SJCRH30 (cell line): ENCODE results near the gene PLA2G1B. TPM values are rescaled to one million over a fixed set of nuclear protein-coding genes. Genes with fewer than 3 reads are reported as not detected.

Source experiments
- DNase-seq, 2 experiments: peaks; one replicate each; pipeline ENCODE4 v3.0.0-alpha.2; 2015 to 2020
- H3K27ac ChIP-seq: fragments of 250-450 bp; sonication (Bioruptor Pico); 2 replicates; pipeline ENCODE4 v1.5.1; 2020; ENCODE audit warnings: mild to moderate bottlenecking, moderate library complexity
- H3K27me3 ChIP-seq: fragments of 250-450 bp; sonication (Bioruptor Pico); 2 replicates; pipeline ENCODE4 v1.5.1; 2020; ENCODE audit warnings: mild to moderate bottlenecking, moderate library complexity
- H3K36me3 ChIP-seq: fragments of 250-450 bp; sonication (Bioruptor Pico); 2 replicates; pipeline ENCODE4 v1.5.1; 2020; ENCODE audit warnings: mild to moderate bottlenecking, moderate library complexity
- H3K4me1 ChIP-seq: fragments of 250-450 bp; sonication (Bioruptor Pico); 2 replicates; pipeline ENCODE4 v1.5.1; 2020; ENCODE audit warnings: mild to moderate bottlenecking, moderate library complexity
- H3K4me3 ChIP-seq: fragments of 250-450 bp; sonication (Bioruptor Pico); 2 replicates; pipeline ENCODE4 v1.5.1; 2020; ENCODE audit warnings: mild to moderate bottlenecking, moderate library complexity
- H3K9me3 ChIP-seq: fragments of 250-450 bp; sonication (Bioruptor Pico); replicated peaks from 2 replicates; pipeline ENCODE4 v1.5.1; 2020; ENCODE audit warnings: mild to moderate bottlenecking, moderate library complexity
- total RNA-seq: library from RNA; depleted of rRNA; stranded (reverse); fragments of >200 nt; shearing (Covaris generic); gene quantifications from 2 replicates; pipeline ENCODE4 v1.2.3, GENCODE V29; 2014

The PLA2G1B gene
- total RNA-seq, 1 experiment from 2014 or later = not detected

DNA sequence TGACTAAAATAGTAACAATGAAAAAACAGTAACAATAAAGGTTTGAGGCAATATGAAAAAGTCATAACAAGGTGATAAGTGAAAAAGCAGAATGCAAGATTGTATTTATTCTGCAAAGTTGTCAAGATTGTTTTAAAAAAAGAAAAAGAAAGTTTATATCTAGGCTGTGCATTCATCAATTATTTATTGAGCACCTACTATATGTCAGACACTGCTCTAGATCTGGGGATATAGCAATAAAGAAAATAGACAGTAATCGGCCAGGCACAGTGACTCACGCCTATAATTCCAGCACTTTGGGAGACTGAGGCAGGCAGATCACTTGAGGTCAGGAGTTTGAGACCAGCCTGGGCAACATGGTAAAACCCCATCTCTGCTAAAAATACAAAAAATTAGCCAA is 3.8 kb downstream of the PLA2G1B start:
- H3K27ac ChIP-seq = no peak overlapping the region
- no peaks in the 10 kb centered on the region for H3K4me1 ChIP-seq
- DNase-seq = no peak
- no peaks in the 10 kb centered on the region for H3K36me3 ChIP-seq
- H3K9me3 ChIP-seq = no peaks in the 10 kb centered on the region
- no peak overlapping the region for H3K4me3 ChIP-seq
- H3K27me3 ChIP-seq = no peaks in the 10 kb centered on the region

DNA sequence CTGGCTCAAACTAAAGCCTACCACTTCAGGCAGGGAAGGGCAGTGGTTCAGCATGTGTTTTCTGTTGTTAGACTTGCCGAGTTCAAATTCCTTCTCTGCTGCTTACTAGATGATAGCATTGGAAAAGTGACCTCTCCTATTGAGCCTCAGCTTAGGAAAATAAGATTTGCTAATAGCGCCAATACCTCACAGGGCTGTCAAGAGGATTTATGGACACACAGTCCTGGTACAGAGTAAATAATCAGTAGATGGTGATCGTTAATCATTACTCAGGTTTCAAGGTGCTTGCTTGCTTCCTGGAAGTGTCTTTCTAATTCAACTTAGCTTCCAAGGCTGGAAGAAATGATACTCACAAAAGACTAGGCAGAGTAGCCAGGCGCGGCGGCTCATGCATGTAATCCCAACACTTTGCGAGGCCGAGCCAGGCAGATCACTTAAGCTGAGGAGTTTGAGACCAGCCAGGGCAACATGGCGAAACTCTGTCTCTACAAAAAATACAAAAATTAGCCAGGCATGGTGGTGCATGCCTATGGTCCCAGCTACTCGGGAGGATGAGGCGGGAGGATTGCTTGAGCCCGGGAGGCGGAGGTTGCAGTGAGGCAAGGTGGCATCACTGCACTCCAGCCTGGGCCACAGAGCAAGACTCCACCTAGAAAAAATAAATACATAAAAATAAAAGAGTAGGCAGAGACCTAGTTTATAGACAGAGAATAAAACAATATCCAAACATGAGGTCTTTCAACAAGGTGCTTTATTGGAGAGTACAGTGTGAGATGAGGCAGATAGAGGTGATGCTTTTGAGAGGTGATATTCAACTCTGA is 6.0 kb downstream of the PLA2G1B start:
- Histone ChIP-seq H3K36me3 (no peaks in the 10 kb centered on the region), H3K27ac (no peak overlapping the region), H3K4me3 (no peak overlapping the region), H3K27me3 (no peaks in the 10 kb centered on the region), H3K9me3 (no peaks in the 10 kb centered on the region), H3K4me1 (0 out of 2 replicates have a peak, but pooled peaks cover 2% of the 10 kb centered on the region)
- DNase-seq = no peak

DNA sequence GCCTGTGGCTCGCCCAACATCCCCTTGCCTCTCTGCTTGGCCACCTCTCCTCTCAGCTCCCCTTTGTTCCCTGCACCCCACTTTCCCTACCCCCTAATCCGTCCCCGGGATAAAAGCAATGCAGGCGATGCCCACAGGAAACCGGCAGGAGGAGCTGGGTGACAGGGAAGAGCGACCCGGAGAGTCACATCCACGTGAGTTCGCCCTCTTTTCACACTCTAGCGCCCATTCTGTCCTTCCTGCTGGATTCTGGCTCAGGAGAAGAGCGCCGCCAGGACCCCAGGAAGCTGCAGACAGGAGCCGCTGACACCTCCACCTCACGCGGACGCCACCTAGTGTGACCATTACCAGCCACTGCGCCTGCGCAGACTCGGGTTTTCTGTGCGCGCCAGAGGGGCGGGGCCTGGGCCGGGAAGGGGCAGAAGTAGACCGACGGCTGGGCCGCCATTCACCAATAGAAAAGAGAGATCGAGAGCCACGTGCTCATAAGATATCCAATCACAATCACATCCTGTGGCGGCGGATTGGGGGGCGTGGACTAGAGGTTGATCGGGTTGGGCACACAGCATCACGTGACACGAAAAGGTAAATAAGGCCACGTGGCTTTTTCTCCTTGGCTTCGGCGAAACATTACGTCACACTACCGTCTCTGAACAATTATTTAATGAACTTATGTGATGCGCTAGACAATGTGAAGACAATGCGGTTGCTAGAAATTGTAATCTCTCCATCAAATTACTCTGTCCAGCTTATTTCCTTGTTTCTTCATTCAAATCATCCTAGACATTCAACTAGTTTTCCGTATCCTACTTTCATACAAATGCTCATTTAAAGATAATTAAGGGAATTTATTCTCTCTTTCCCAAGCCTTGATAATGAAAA is 10.1 kb downstream of the PLA2G1B start:
- peak overlapping the region; percentile 39; the same call in 1 of the 2 replicates for H3K27ac ChIP-seq
- H3K36me3 ChIP-seq = no peaks in the 10 kb centered on the region
- H3K9me3 ChIP-seq = no peaks in the 10 kb centered on the region
- 0 out of 2 replicates have a peak, but pooled peaks cover 3% of the 10 kb centered on the region for H3K4me1 ChIP-seq
- peak; percentile 99 for DNase-seq
- no peaks in the 10 kb centered on the region for H3K27me3 ChIP-seq
- peak overlapping the region; percentile 60 for H3K4me3 ChIP-seq

- Histone ChIP-seq H3K9me3 (no peaks in the 10 kb centered on the region), H3K36me3 (no peaks in the 10 kb centered on the region), H3K4me3 (peak overlapping the region; percentile 60), H3K27ac (peak overlapping the region; percentile 39; the same call in 1 of the 2 replicates), H3K4me1 (0 out of 2 replicates have a peak, but pooled peaks cover 3% of the 10 kb centered on the region), H3K27me3 (no peaks in the 10 kb centered on the region)
- DNase-seq = no peak
Observed at GRCh38 chr12:120316798-120317223, 10.8 kb downstream of the PLA2G1B start.

DNA sequence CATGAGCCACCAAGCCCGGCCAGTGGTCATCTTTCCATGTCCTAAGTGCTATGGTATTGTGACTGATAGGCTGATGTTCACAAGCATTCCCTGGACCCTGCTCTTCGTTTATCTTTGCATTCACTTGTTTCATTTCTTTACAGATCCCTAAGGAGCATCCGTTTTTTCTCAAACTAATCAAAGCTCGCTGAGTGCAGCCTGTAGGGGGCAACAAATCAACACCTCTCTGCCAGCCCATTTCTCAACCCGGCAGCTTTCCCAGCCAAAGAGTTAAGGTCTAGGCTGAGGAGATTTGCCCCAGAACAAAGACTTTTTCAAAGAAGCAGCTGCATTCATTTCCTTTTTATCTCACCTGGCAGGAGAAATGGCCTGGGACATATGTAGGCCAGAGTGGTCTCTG is 13.4 kb downstream of the PLA2G1B start:
- 0 out of 2 replicates have a peak, but pooled peaks cover 3% of the 10 kb centered on the region for H3K4me1 ChIP-seq
- H3K4me3 ChIP-seq = no peak overlapping the region
- no peaks in the 10 kb centered on the region for H3K27me3 ChIP-seq
- no peaks in the 10 kb centered on the region for H3K36me3 ChIP-seq
- peak in 1 of 2 experiments; percentile 17 for DNase-seq
- H3K9me3 ChIP-seq = no peaks in the 10 kb centered on the region
- no peak overlapping the region for H3K27ac ChIP-seq

GRCh38 chr12:120301962-120302815 is 25.4 kb downstream of the PLA2G1B start, which contains the start of gene SIRT4:
SIRT4 (plus strand) TSS chr12:120302321; CDS start chr12:120303562, 1,241 bp downstream.
- peak within 1 kb of the TSS; percentile 75 for H3K4me3 ChIP-seq
- no peaks in the 10 kb centered on the region for H3K9me3 ChIP-seq
- no peaks in the 10 kb centered on the region for H3K27me3 ChIP-seq
- no peaks in the 10 kb centered on the region for H3K36me3 ChIP-seq
- H3K27ac ChIP-seq = peak within 1 kb of the TSS; percentile 99
- H3K4me1 ChIP-seq = no peaks in the 10 kb centered on the region
- DNase-seq = peak; percentile 90 to 97

DNA sequence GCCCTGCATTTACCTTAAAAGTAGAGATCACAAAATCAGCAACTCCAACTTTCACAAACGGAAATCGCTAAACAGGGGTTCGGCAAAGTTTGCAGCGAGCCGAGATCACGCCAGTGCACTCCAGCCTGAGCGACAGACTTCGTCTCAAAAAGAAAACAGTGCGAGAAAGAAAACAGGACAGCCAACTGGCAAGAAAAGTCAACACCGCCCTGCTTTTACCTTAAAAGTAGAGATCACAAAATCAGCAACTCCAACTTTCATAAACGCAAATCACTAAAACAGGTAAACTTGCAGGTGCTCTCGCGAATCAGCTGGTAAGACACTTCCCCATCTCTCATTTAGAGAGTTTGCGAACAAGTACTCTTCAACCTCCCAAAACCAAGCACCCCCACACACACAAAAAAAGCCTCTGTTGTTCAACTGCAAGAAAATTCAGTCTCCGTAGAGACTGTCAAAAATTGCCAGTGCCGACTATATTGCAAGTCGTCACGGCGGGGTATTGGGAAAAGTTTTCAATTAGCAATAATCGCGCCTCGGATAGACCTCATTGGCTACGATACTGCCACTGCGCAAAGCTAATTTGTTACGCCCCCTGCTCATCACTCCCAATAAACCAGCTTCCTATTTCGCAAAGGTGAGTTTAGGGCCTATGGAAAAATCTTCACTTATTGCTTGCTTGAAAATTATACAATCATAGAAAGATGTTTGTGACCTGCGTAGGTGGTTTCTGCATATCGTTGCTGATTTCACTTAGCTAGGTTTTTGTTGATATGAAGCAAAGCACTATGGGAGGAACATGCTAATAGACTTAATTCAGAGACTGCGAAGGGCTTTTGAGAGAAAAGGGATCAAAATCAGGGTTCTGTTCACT is 34.7 kb downstream of the PLA2G1B start, which contains the start of gene RNU4-1:
TSS of gene RNU4-1 (minus strand) at position 577 of the 871 bp plus-strand sequence.
- peaks cover 6% of the 10 kb centered on the region; the same call in 1 of the 2 replicates for H3K4me1 ChIP-seq
- H3K27ac ChIP-seq = peak within 1 kb of the TSS; percentile 100
- H3K27me3 ChIP-seq = peaks cover 3% of the 10 kb centered on the region; the same call in 1 of the 2 replicates
- H3K36me3 ChIP-seq = no peaks in the 10 kb centered on the region
- DNase-seq = peak; percentile 90 to 95
- H3K4me3 ChIP-seq = peak within 1 kb of the TSS; percentile 52
- no peaks in the 10 kb centered on the region for H3K9me3 ChIP-seq

- peak overlapping the region; percentile 52 for H3K4me3 ChIP-seq
- H3K27ac ChIP-seq = peak overlapping the region; percentile 100
- H3K4me1 ChIP-seq = peaks cover 6% of the 10 kb centered on the region; the same call in 1 of the 2 replicates
- peaks cover 3% of the 10 kb centered on the region; the same call in 1 of the 2 replicates for H3K27me3 ChIP-seq
- H3K36me3 ChIP-seq = no peaks in the 10 kb centered on the region
- no peaks in the 10 kb centered on the region for H3K9me3 ChIP-seq
- DNase-seq = no peak
Observed at GRCh38 chr12:120292411-120292660, 35.2 kb downstream of the PLA2G1B start.

DNA sequence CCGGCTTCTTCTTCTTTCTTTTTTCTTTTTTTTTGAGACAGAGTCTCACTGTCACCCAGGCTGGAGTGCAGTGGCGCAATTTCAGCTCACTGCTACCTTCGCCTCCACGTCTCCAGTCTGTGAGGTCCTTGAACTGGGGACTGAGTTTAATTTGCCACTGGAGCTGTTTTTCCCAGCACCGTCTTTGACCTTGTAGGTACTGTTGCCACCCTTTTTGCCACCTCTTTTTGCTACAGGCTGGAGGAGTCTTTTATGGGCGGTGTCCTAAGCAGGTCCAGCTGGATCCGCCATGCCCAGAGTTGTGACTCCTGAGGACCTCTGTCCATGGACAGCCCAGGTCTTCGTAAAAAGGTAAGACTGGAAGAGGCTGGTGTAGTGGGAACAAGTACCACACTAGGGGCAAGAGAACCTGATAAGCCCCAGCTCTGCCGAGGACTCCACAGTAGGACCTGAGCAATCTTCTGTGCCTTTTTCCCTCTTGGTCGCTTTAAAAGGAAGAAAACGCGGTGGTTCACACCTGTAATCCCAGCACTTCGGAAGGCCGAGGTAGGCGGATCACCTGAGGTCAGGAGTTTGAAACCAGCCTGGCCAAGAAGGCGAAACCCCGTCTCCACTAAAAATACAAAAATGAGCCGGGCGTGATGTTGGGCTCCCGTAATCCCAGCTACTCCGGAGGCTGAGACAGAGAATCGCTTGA is 36.8 kb downstream of the PLA2G1B start:
- peaks cover 3% of the 10 kb centered on the region; the same call in 1 of the 2 replicates for H3K27me3 ChIP-seq
- no peaks in the 10 kb centered on the region for H3K36me3 ChIP-seq
- H3K9me3 ChIP-seq = no peaks in the 10 kb centered on the region
- peaks cover 6% of the 10 kb centered on the region; the same call in 1 of the 2 replicates for H3K4me1 ChIP-seq
- DNase-seq = peak in 1 of 2 experiments; percentile 73
- peak overlapping the region; percentile 100 for H3K27ac ChIP-seq
- H3K4me3 ChIP-seq = peak overlapping the region; percentile 33

- no peaks in the 10 kb centered on the region for H3K36me3 ChIP-seq
- H3K4me3 ChIP-seq = no peak overlapping the region
- no peak for DNase-seq
- peaks cover 3% of the 10 kb centered on the region; the same call in 1 of the 2 replicates for H3K27me3 ChIP-seq
- H3K27ac ChIP-seq = no peak overlapping the region
- no peaks in the 10 kb centered on the region for H3K9me3 ChIP-seq
- H3K4me1 ChIP-seq = peaks cover 6% of the 10 kb centered on the region; the same call in 1 of the 2 replicates
Observed at GRCh38 chr12:120287491-120287890, 40.1 kb downstream of the PLA2G1B start.

GRCh38 chr12:120286768-120287490 is 40.6 kb downstream of the PLA2G1B start:
- no peaks in the 10 kb centered on the region for H3K36me3 ChIP-seq
- H3K4me3 ChIP-seq = no peak overlapping the region
- H3K27me3 ChIP-seq = peaks cover 3% of the 10 kb centered on the region; the same call in 1 of the 2 replicates
- no peak for DNase-seq
- peaks cover 6% of the 10 kb centered on the region; the same call in 1 of the 2 replicates for H3K4me1 ChIP-seq
- H3K27ac ChIP-seq = no peak overlapping the region
- H3K9me3 ChIP-seq = no peaks in the 10 kb centered on the region

GRCh38 chr12:120284381-120284780 is 43.2 kb downstream of the PLA2G1B start:
- H3K9me3 ChIP-seq = no peaks in the 10 kb centered on the region
- H3K27me3 ChIP-seq = no peaks in the 10 kb centered on the region
- no peaks in the 10 kb centered on the region; the same call in 1 of the 2 replicates for H3K4me1 ChIP-seq
- no peaks in the 10 kb centered on the region for H3K36me3 ChIP-seq
- no peak for DNase-seq
- H3K4me3 ChIP-seq = no peak overlapping the region
- H3K27ac ChIP-seq = no peak overlapping the region
